OCI-LY1 (cell line): ENCODE measurements around the gene CD58.

Source experiments
- CTCF ChIP-seq: fragments of 200-600 bp; sonication (generic), shearing (Covaris generic); IDR thresholded peaks from 2 replicates; pipeline ENCODE4 v1.5.1; 2017; ENCODE audit warnings: mild to moderate bottlenecking, antibody characterized with exemption, low read length, moderate library complexity, mixed read lengths
- EZH2 ChIP-seq: fragments of 200-600 bp; sonication (generic), shearing (Covaris generic); IDR thresholded peaks from 2 replicates; pipeline ENCODE4 v1.8.0; 2017; ENCODE audit warnings: borderline replicate concordance, mixed run types, mild to moderate bottlenecking, antibody characterized with exemption, low read length, moderate library complexity, mixed read lengths

- no peak for TF ChIP-seq CTCF
- no peak for TF ChIP-seq EZH2
These were observed 1.5 kb downstream of the CD58 start for GRCh38 chr1:116569381-116569670.
